Glomerular endothelial cell (primary cell): ENCODE results near the gene TMEM14C. TPM values are rescaled to one million over a fixed set of nuclear protein-coding genes. Genes with fewer than 3 reads are reported as not detected.
A peak's percentile ranks its signal among the peaks of the same experiment; 100 is the strongest.

Experiments
- DNase-seq: peaks from one replicate; pipeline ENCODE4 v3.0.0-alpha.2; 2011; ENCODE audit warnings: low read depth, low spot score; ENCODE audit errors: extremely low read depth
- total RNA-seq: library from RNA; depleted of rRNA; stranded (reverse); fragments of >200 nt; gene quantifications from 2 replicates; pipeline ENCODE4 v1.2.3, GENCODE V29; 2015

Gene TMEM14C
- total RNA-seq, 1 donor from 2014 or later, result 107 TPM

GRCh38 chr6:10759312-10759839 lies 36.5 kb downstream of the TMEM14C start:
- DNase-seq, result peak; percentile 90

DNA sequence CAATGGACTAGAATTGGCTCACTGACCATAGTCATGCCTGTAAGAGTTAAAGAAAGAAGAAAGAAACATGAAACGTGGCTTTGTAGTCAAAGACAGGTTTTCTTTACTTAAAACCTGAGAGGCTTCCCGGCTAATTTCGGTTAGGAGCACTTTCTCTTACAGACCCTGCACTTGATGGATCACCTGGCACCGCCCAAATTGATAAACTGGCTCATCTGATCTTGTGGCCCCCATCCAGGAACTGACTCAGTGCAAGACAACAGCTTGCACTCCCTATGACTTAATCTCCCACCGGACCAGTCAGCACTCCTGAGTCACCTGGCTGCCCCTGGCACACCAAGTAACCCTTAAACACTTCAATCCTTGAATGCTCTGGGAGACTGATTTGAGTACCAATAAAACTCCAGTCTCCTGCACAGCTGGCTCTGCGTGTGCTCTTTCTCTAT lies 37.0 kb downstream of the TMEM14C start:
- DNase-seq, result no peak

DNA sequence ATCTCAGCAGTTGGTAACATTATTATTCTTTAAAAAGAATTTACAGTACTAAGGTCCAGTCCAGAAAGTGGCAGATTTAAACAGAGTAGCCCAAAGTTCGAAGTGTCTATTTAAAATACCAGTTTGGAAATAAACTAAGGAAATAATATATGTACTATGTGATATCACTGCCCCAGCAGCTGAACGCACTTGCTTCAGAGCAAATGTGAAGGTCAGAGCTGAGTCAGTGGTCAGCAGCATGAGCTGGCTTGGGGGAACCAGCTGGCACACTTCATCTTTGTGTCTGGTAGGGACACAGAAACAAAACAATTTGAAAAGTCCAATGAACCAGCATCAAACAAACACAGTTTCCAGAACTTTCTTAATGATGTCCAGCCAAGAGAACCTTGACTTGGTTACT lies 40.1 kb downstream of the TMEM14C start:
- no peak for DNase-seq

DNA sequence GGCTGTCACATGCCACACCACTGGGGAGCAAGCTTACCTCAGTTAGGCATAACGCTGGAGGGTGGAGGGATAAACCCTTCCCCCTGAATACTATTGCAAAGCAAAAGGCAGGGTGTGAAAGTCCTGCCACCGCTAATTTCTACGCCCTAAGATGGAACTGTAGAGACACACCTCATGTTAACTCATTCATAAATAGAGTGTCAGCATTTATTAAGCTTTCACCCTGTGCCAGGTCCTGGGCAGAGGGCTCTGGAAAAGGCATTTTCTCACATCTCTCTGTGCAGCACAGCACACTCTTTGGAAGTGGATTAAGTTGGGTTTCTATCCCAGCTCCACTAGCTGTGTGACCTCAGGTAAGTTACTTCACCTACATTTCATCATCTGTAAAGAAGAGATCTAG lies 46.5 kb downstream of the TMEM14C start:
- DNase-seq, result no peak

DNA sequence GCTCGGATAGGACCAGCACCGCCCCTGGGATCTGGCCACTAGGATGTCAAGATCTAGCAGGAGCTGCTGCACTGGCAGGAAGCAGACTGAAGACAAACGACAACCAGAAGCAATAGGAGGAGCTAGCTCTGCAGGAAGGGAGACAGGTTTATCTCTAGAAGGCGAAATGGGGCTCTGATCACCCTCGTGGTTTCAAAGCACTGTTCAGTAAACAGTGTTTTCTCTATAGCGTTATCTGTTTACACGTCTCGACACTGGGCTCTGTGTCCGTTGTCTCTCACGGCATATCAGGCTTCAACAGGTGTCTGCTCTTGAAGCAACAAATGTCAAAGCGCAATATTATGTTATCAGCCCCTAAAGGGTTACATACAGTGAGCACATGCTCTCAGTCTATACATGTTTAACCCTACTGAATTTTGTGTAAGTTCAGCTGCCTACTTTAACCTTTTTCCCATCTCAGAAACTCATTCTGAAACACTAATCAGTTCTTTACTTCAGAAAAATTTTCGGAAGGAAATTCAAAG lies 48.6 kb downstream of the TMEM14C start:
- no peak for DNase-seq

DNA sequence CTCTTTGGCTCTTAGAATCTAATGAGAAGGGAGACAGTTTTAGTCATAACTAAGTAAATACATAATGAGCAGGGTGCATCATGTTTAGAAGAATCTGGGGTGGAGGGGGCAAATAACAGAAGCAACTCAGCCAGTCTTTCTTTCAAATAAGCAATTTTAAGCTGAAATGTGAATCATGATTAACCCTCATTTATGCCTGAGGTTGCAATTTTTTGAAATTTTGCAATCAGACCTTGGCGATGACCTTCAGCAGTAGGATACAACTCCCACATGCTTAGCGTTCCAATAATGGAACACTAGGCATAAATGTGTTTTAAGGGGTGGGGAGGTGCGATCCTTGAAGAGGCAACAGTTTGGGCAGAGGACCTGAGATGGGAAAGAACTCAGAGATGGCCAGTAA lies 55.4 kb downstream of the TMEM14C start:
- DNase-seq, result no peak

- DNase-seq, result no peak
Measured at GRCh38 chr6:10779076-10779475, 56.2 kb downstream of the TMEM14C start.

Other genes starting within 250 kb of the TMEM14C start
- 12.4 and 16.6 TPM in 2 replicates for gene GCNT2, start 201.7 kb upstream of the TMEM14C start, total RNA-seq
- gene C6orf52, start 28.5 kb upstream of the TMEM14C start, total RNA-seq, result 1.9 and 3.4 TPM in 2 replicates
- 15.9 and 18.4 TPM in 2 replicates for gene PAK1IP1, start 28.1 kb upstream of the TMEM14C start, total RNA-seq
- 53.2 and 84.0 TPM in 2 replicates for gene TMEM14B, start 24.7 kb downstream of the TMEM14C start, total RNA-seq
- not detected in 2 replicates for gene MAK, start 115.5 kb downstream of the TMEM14C start, total RNA-seq
- gene GCM2, start 159.0 kb downstream of the TMEM14C start, total RNA-seq, result not detected in 2 replicates
- gene SYCP2L, start 164.0 kb downstream of the TMEM14C start, total RNA-seq, result 0.29 and 0.88 TPM in 2 replicates